AG09309 (cell line): Measurements from ENCODE around the gene SORBS2.
"Not testable (repeated sequence)": the region's sequence is repeated elsewhere in the genome, so short reads cannot be mapped to it uniquely, and the experiment has no call there.

Experiments used
- DNase-seq: peaks from one replicate; pipeline ENCODE4 v3.0.0-alpha.2; 2010; ENCODE audit warnings: low read depth
- H3K4me3 ChIP-seq: 2 replicates; pipeline ENCODE4 v1.5.1; 2011; ENCODE audit warnings: mild to moderate bottlenecking, low read depth, low read length, moderate library complexity; ENCODE audit not compliant: control insufficient read depth
- TF ChIP-seq, protein P1 (sequence below): IDR thresholded peaks from 2 replicates; pipeline ENCODE4 v1.5.1; 2011; ENCODE audit warnings: mild to moderate bottlenecking, low read depth, low read length, inconsistent platforms; ENCODE audit not compliant: insufficient read depth, control insufficient read depth; ENCODE audit errors: missing control alignments

SORBS2 gene

GRCh38 chr4:185708348-185708747 is 103.6 kb downstream of the SORBS2 start:
- TF ChIP-seq, protein P1, sequence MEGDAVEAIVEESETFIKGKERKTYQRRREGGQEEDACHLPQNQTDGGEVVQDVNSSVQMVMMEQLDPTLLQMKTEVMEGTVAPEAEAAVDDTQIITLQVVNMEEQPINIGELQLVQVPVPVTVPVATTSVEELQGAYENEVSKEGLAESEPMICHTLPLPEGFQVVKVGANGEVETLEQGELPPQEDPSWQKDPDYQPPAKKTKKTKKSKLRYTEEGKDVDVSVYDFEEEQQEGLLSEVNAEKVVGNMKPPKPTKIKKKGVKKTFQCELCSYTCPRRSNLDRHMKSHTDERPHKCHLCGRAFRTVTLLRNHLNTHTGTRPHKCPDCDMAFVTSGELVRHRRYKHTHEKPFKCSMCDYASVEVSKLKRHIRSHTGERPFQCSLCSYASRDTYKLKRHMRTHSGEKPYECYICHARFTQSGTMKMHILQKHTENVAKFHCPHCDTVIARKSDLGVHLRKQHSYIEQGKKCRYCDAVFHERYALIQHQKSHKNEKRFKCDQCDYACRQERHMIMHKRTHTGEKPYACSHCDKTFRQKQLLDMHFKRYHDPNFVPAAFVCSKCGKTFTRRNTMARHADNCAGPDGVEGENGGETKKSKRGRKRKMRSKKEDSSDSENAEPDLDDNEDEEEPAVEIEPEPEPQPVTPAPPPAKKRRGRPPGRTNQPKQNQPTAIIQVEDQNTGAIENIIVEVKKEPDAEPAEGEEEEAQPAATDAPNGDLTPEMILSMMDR = no peak
- no peak overlapping the region for H3K4me3 ChIP-seq
- no peak for DNase-seq

DNA sequence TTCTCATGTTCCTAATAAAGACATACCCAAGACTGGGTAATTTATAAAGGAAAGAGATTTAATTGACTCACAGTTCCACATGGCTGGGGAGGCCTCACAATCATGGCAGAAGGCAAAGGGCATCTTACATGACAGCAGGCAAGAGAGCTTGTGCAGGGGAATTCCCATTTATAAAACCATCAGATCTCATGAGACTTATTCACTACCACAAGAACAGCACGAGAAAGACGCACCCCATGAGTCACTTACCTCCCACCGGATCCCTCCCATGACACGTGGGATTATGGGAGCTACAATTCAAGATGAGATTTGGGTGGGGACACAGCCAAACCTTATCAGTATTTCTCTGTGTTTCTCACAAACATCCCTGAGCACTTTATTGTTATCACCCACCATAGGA is 104.4 kb downstream of the SORBS2 start:
- not testable (repeated sequence) for H3K4me3 ChIP-seq, DNase-seq

DNA sequence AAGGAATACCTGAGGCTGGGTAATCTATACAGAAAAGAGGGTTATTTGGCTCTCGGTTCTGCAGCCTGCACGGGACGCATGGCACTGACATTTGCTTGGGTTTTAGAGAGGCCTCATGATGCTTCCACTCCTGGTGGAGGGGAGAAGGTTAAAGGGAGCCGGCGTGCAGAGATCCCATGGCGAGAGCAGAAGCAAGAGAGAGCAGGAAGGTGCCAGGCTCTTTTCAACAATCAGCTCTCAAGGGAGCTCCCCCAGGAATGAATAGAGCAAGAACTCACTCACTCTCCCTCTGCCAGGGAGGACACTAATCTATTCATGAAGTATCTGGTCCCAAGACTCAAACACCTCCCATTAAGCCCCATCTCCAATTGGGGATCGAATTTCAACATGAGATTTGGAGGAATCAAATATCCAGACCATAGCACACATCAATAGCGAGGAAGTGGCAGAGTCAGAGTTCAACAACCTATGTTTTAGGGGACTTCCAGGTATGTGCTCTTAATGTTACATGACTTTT is 109.8 kb downstream of the SORBS2 start:
- DNase-seq = no peak
- no peak overlapping the region for H3K4me3 ChIP-seq
- TF ChIP-seq, protein P1 = no peak

GRCh38 chr4:185700630-185701029 is 111.4 kb downstream of the SORBS2 start:
- TF ChIP-seq, protein P1 = no peak
- no peak for DNase-seq
- no peak overlapping the region for H3K4me3 ChIP-seq

GRCh38 chr4:185700048-185700447 is 111.9 kb downstream of the SORBS2 start:
- DNase-seq = no peak
- TF ChIP-seq, protein P1 = no peak

DNA sequence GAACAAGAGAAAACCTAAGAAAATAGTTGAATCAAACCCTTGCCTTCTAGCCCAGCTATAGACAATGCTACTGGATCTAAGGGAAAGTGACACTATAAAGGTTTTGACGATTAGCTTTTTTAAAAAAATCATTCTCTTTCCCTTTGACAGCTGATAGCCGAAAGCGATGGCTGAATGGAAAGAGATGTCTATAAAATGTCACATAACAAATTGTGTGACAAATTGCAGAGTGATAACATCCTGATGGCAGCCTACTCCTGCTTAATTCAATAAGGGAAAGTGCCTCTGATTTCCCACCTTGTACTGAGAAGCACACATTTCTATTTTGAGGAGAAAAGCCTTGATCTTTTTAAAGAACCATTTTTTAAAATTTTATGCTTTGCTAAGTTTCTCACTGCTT is 114.5 kb downstream of the SORBS2 start:
- H3K4me3 ChIP-seq = no peak overlapping the region
- DNase-seq = no peak
- TF ChIP-seq, protein P1 = no peak

More at GRCh38 chr4:185700048-185700447, 111.9 kb downstream of the SORBS2 start:
- H3K4me3 ChIP-seq = no peak overlapping the region

DNA sequence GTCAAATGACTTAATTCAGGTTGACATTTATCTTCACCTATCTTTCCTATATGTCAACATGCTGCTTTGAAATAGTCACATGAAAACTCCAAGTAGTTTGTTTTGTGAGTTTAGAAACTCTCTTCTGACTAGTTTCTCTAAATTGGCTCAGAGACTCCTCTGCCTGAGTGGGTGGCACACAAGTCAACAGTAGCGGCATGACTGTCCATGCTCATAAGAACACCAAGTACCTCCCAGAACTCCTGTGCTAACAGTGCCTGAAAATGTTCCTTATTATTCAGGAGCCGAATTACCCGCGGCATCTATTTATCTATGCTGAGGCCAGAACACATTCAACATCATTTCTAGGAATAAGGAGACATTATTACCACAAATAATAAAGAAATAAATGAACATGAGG is 116.3 kb downstream of the SORBS2 start:
- H3K4me3 ChIP-seq = no peak overlapping the region
- DNase-seq = no peak
- TF ChIP-seq, protein P1 = no peak
